Gastroesophageal sphincter (tissue), 4 donors: Measurements from ENCODE around the gene ADAD2. TPM values are rescaled to one million over a fixed set of nuclear protein-coding genes. Genes with fewer than 3 reads are reported as not detected.

Experiments
- ATAC-seq: fragments of 150-250 bp; one replicate; pipeline ENCODE4 v1.9.1; 2016; ENCODE audit warnings: mild to moderate bottlenecking, moderate library complexity
- H3K27ac ChIP-seq, 4 donors: fragments of 200-600 bp; sonication (generic) in 3 of 4; 1 replicate in 3 of 4; 2 replicates in 1 of 4; pipeline ENCODE4 v1.5.1; 2016 to 2019
- H3K27me3 ChIP-seq: fragments of 200-600 bp; sonication (generic); one replicate; pipeline ENCODE4 v1.5.1; 2019
- H3K36me3 ChIP-seq, 2 donors: fragments of 200-600 bp; sonication (generic); one replicate each; pipeline ENCODE4 v1.5.1; 2019; ENCODE audit warnings: control low read depth in 1 of 2
- H3K4me1 ChIP-seq, 3 donors: fragments of 200-600 bp; sonication (generic); 1 replicate in 2 of 3; 2 replicates in 1 of 3; pipeline ENCODE4 v1.5.1; 2016 to 2019; ENCODE audit warnings: control low read depth in 2 of 3
- H3K4me3 ChIP-seq, 2 donors: fragments of 200-600 bp; sonication (generic); one replicate each; pipeline ENCODE4 v1.5.1; 2019; ENCODE audit warnings: mild to moderate bottlenecking in 1 of 2, moderate library complexity in 1 of 2
- H3K9me3 ChIP-seq, 3 donors: fragments of 200-600 bp; sonication (generic); one replicate each; pipeline ENCODE4 v1.5.1; 2017 to 2019; ENCODE audit warnings: control low read depth in 2 of 3
- CTCF ChIP-seq, 4 experiments: fragments of 200-600 bp in 2 of 4; fragments of 450-650 bp in 2 of 4; sonication (generic) in 1 of 4; IDR thresholded peaks; one replicate each; pipeline ENCODE4 v1.5.1; 2017 to 2019; ENCODE audit warnings: antibody characterized with exemption in 4 of 4, mild to moderate bottlenecking in 2 of 4, moderate library complexity in 2 of 4
- EP300 ChIP-seq: sonication (generic); formaldehyde crosslinking; IDR thresholded peaks from one replicate; pipeline ENCODE4 v1.6.1; 2017; ENCODE audit warnings: antibody characterized with exemption, mild to moderate bottlenecking
- POLR2A ChIP-seq, 2 donors: fragments of 450-650 bp; IDR thresholded peaks; one replicate each; pipeline ENCODE4 v1.6.1; 2017; ENCODE audit warnings: antibody characterized with exemption in 2 of 2, mild to moderate bottlenecking in 2 of 2, moderate library complexity in 1 of 2
- POLR2AphosphoS5 ChIP-seq: sonication (generic); formaldehyde crosslinking; IDR thresholded peaks from one replicate; pipeline ENCODE4 v1.6.1; 2017; ENCODE audit warnings: antibody characterized with exemption
- WGBS, 2 donors: methylation state at CpG; one replicate each; pipeline ENCODE4 v1.1.5; 2018; ENCODE audit warnings: low coverage in 1 of 2; 5-methylcytosine and 5-hydroxymethylcytosine counted together
- total RNA-seq, 4 donors: library from RNA; depleted of rRNA; stranded (reverse); fragments of >200 nt; gene quantifications; one replicate each; pipeline ENCODE4 v1.1.0, GENCODE V29; 2016

The ADAD2 gene
- total RNA-seq, 4 donors from 2014 or later: 0.27 to 0.47 (median 0.31) TPM; not detected in 1

DNA sequence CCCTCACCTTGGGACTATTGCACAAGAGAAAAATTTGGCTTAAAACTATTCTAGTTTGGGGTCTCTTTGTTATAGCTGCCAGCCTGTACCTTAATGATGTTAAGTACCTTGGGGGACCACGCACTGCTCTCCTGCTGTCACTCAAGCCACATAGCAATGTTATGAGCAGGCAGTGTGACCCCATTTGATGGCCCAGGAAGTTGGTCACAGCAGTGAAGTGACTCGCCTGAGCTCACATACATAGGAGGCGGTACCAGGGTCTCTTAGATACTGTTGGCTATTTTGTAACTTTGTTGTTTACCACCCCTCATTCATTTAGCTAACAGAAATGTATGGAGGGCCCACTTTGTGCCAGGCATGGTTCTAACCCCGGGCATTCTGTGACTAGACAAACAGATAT, 32.5 kb downstream of the ADAD2 start:
- peaks cover 0 to 9% (median 8%) of the 10 kb centered on the region in 3 donors for H3K4me1 ChIP-seq
- no peak for ATAC-seq
- no peaks in the 10 kb centered on the region for H3K36me3 ChIP-seq
- WGBS, 2 donors: 91% methylated on average over 4 of the region's 4 CpGs; no CpG with 5 or more reads in 1 of the 2 donors
- H3K27ac ChIP-seq: no peak overlapping the region
- no peaks in the 10 kb centered on the region for H3K9me3 ChIP-seq
- no peaks in the 10 kb centered on the region for H3K27me3 ChIP-seq
- no peak for TF ChIP-seq EP300
- TF ChIP-seq POLR2AphosphoS5: no peak
- no peak for TF ChIP-seq POLR2A (IDR thresholded peaks at IDR 0.05)
- no peak for TF ChIP-seq CTCF (IDR thresholded peaks at IDR 0.05)
- H3K4me3 ChIP-seq: no peak overlapping the region

DNA sequence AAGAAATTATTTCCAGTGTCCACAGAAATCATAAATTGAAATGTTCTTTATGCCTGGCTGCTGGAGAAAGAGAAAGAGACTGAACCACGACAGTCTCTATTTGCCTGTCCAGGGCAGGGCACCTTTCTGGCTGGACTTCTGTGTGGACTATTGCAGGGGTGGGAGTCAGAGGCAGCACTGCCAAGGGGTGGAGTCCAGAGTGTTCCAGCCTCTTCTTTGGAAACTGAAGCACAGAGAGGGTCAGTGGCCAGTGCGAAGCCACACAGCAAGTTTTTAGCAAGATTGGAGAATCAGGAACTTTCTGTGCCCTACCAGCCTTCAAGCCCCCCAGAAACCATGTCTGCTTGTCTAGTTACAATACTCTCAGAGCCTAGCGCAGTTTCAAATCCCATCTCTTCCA, 33.6 kb downstream of the ADAD2 start:
- H3K27ac ChIP-seq: no peak overlapping the region
- no peaks in the 10 kb centered on the region for H3K9me3 ChIP-seq
- no peak for TF ChIP-seq POLR2AphosphoS5
- no peak for TF ChIP-seq POLR2A (IDR thresholded peaks at IDR 0.05)
- TF ChIP-seq CTCF (IDR thresholded peaks at IDR 0.05): no peak
- TF ChIP-seq EP300: no peak
- no peak overlapping the region for H3K4me3 ChIP-seq
- H3K4me1 ChIP-seq: peaks cover 0 to 12% (median 8%) of the 10 kb centered on the region in 3 donors
- H3K27me3 ChIP-seq: no peaks in the 10 kb centered on the region
- H3K36me3 ChIP-seq: no peaks in the 10 kb centered on the region
- 91 to 95% methylated on average over 2 of the region's 3 CpGs for WGBS, 2 donors
- ATAC-seq: no peak

DNA sequence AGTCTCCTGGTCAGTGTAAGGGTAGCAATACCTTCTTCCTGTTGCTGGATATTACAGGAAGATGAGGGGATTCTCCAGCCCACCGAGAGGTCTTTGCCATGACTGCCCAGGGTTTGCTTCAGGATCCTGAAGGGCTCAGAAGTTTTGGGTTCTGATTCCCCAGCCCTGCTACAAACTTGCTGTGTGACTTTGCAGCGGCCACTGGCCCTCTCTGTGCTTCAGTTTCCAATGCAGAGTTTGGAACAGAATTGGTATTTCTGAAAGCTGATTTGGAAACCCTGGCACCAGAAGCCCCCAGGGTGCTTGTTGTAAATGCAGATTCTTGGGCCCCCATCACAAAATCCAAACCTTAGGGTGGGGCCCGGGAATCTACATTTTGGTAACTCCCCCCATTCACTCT, 34.2 kb downstream of the ADAD2 start:
- Histone ChIP-seq H3K27ac (no peak overlapping the region), H3K4me1 (peaks cover 0 to 12% (median 8%) of the 10 kb centered on the region in 3 donors), H3K36me3 (no peaks in the 10 kb centered on the region), H3K27me3 (no peaks in the 10 kb centered on the region), H3K4me3 (no peak overlapping the region), H3K9me3 (no peaks in the 10 kb centered on the region)
- no peak for ATAC-seq
- TF ChIP-seq CTCF (IDR thresholded peaks at IDR 0.05) (no peak), POLR2AphosphoS5 (no peak), EP300 (no peak), POLR2A (IDR thresholded peaks at IDR 0.05) (no peak)
- WGBS, 2 donors: 100% methylated on average over 1 of the region's 3 CpGs; no CpG with 5 or more reads in 1 of the 2 donors

GRCh38 chr16:84225571-84225970, 34.6 kb downstream of the ADAD2 start:
- ATAC-seq: no peak
- Histone ChIP-seq H3K4me3 (no peak overlapping the region), H3K9me3 (no peaks in the 10 kb centered on the region), H3K27me3 (no peaks in the 10 kb centered on the region), H3K36me3 (no peaks in the 10 kb centered on the region), H3K27ac (no peak overlapping the region), H3K4me1 (peaks cover 0 to 12% (median 8%) of the 10 kb centered on the region in 3 donors)
- WGBS, 2 donors: 48 to 92% methylated on average over 2 to 3 of the region's 7 CpGs
- TF ChIP-seq POLR2AphosphoS5 (no peak), POLR2A (IDR thresholded peaks at IDR 0.05) (no peak), CTCF (IDR thresholded peaks at IDR 0.05) (no peak), EP300 (no peak)

GRCh38 chr16:84226026-84226425, 35.1 kb downstream of the ADAD2 start:
- peaks cover 0 to 12% (median 8%) of the 10 kb centered on the region in 3 donors for H3K4me1 ChIP-seq
- no peak for ATAC-seq
- WGBS, 2 donors: 68 to 90% methylated on average over 2 to 6 of the region's 8 CpGs
- no peaks in the 10 kb centered on the region for H3K9me3 ChIP-seq
- no peak for TF ChIP-seq POLR2A (IDR thresholded peaks at IDR 0.05)
- no peak for TF ChIP-seq EP300
- no peak for TF ChIP-seq POLR2AphosphoS5
- no peak for TF ChIP-seq CTCF (IDR thresholded peaks at IDR 0.05)
- no peak overlapping the region for H3K27ac ChIP-seq
- H3K36me3 ChIP-seq: no peaks in the 10 kb centered on the region
- H3K27me3 ChIP-seq: no peaks in the 10 kb centered on the region
- no peak overlapping the region for H3K4me3 ChIP-seq
